Glutamatergic neuron (in vitro differentiated cells): ENCODE measurements around the gene ABCB6. TPM values are rescaled to one million over a fixed set of nuclear protein-coding genes. Genes with fewer than 3 reads are reported as not detected.
A peak's percentile ranks its signal among the peaks of the same experiment; 100 is the strongest.

Source experiments
- DNase-seq: peaks from one replicate; pipeline ENCODE4 v3.0.0; 2022
- H3K27ac Mint-ChIP-seq: one replicate; pipeline ENCODE4 v1.8.0; 2020; ENCODE audit warnings: mild to moderate bottlenecking, mixed read lengths, inconsistent platforms; ENCODE audit not compliant: unreplicated experiment
- H3K27me3 Mint-ChIP-seq: one replicate; pipeline ENCODE4 v1.8.0; 2020; ENCODE audit warnings: mild to moderate bottlenecking, moderate library complexity, mixed read lengths, inconsistent platforms; ENCODE audit not compliant: unreplicated experiment
- H3K36me3 Mint-ChIP-seq: one replicate; pipeline ENCODE4 v1.8.0; 2020; ENCODE audit warnings: mild to moderate bottlenecking, mixed read lengths, inconsistent platforms; ENCODE audit not compliant: unreplicated experiment
- H3K4me1 Mint-ChIP-seq: one replicate; pipeline ENCODE4 v1.8.0; 2020; ENCODE audit warnings: mild to moderate bottlenecking, low read depth, mixed read lengths, inconsistent platforms; ENCODE audit not compliant: unreplicated experiment
- H3K4me3 Mint-ChIP-seq: one replicate; pipeline ENCODE4 v1.8.0; 2020; ENCODE audit warnings: mild to moderate bottlenecking, mixed read lengths, inconsistent platforms; ENCODE audit not compliant: unreplicated experiment
- H3K9me3 Mint-ChIP-seq: one replicate; pipeline ENCODE4 v1.8.0; 2020; ENCODE audit warnings: mild to moderate bottlenecking, moderate library complexity, mixed read lengths, inconsistent platforms; ENCODE audit not compliant: unreplicated experiment
- CTCF ChIP-seq: fragments of 200-600 bp; sonication (generic); IDR thresholded peaks from one replicate; pipeline ENCODE4 v1.5.0; 2021; ENCODE audit not compliant: partially characterized antibody, unreplicated experiment
- total RNA-seq: library from RNA; stranded (reverse); fragmentation: NEBNext Ultra II Directional; extraction: Animal tissue kit (Norgen Biotek cat#: 25700); gene quantifications from one replicate; pipeline ENCODE4 v1.2.1, GENCODE V29; 2021; ENCODE audit not compliant: unreplicated experiment

ABCB6 gene
- total RNA-seq, 1 donor from 2014 or later = 49.4 TPM

GRCh38 chr2:219220652-219221402 is 2.1 kb upstream of the ABCB6 start:
- no peak for TF ChIP-seq CTCF
- Mint-ChIP-seq H3K36me3 (peaks cover 5% of the 10 kb centered on the region), H3K9me3 (peaks cover 11% of the 10 kb centered on the region), H3K27ac (no peak overlapping the region), H3K4me3 (no peak overlapping the region), H3K27me3 (peaks cover 8% of the 10 kb centered on the region), H3K4me1 (peaks cover 11% of the 10 kb centered on the region)
- no peak for DNase-seq

- Mint-ChIP-seq H3K27me3 (peaks cover 8% of the 10 kb centered on the region), H3K27ac (no peak overlapping the region), H3K36me3 (peaks cover 5% of the 10 kb centered on the region), H3K4me1 (peaks cover 11% of the 10 kb centered on the region), H3K9me3 (peaks cover 10% of the 10 kb centered on the region), H3K4me3 (peak overlapping the region; percentile 34)
- no peak for DNase-seq
- TF ChIP-seq CTCF = no peak
These were observed 1.2 kb upstream of the ABCB6 start for GRCh38 chr2:219219784-219220532.

- Mint-ChIP-seq H3K27me3 (peaks cover 12% of the 10 kb centered on the region), H3K9me3 (peaks cover 12% of the 10 kb centered on the region), H3K4me1 (peaks cover 11% of the 10 kb centered on the region), H3K36me3 (peaks cover 5% of the 10 kb centered on the region), H3K27ac (peak overlapping the region; percentile 98), H3K4me3 (peak overlapping the region; percentile 93)
- no peak for TF ChIP-seq CTCF
- no peak for DNase-seq
These were observed 484 bp downstream of the ABCB6 start for GRCh38 chr2:219218217-219218731.

- H3K27ac Mint-ChIP-seq = peak overlapping the region; percentile 82
- no peak for DNase-seq
- H3K4me1 Mint-ChIP-seq = peaks cover 11% of the 10 kb centered on the region
- H3K9me3 Mint-ChIP-seq = peaks cover 15% of the 10 kb centered on the region
- no peak for TF ChIP-seq CTCF
- peak overlapping the region; percentile 75 for H3K4me3 Mint-ChIP-seq
- peaks cover 10% of the 10 kb centered on the region for H3K27me3 Mint-ChIP-seq
- peaks cover 3% of the 10 kb centered on the region for H3K36me3 Mint-ChIP-seq
These were observed 2.2 kb downstream of the ABCB6 start for GRCh38 chr2:219216535-219216915.
